22Rv1 (cell line): ENCODE measurements around the gene SLC38A1.

Source experiments
- ZFX ChIP-seq: fragments of 450-650 bp; IDR thresholded peaks from 2 replicates; pipeline ENCODE4 v1.6.1; 2017; ENCODE audit warnings: antibody characterized with exemption, borderline replicate concordance
- TF ChIP-seq, protein P1 (sequence below): fragments of 450-650 bp; IDR thresholded peaks from 2 replicates; pipeline ENCODE4 v1.5.1; 2017; ENCODE audit warnings: mild to moderate bottlenecking

DNA sequence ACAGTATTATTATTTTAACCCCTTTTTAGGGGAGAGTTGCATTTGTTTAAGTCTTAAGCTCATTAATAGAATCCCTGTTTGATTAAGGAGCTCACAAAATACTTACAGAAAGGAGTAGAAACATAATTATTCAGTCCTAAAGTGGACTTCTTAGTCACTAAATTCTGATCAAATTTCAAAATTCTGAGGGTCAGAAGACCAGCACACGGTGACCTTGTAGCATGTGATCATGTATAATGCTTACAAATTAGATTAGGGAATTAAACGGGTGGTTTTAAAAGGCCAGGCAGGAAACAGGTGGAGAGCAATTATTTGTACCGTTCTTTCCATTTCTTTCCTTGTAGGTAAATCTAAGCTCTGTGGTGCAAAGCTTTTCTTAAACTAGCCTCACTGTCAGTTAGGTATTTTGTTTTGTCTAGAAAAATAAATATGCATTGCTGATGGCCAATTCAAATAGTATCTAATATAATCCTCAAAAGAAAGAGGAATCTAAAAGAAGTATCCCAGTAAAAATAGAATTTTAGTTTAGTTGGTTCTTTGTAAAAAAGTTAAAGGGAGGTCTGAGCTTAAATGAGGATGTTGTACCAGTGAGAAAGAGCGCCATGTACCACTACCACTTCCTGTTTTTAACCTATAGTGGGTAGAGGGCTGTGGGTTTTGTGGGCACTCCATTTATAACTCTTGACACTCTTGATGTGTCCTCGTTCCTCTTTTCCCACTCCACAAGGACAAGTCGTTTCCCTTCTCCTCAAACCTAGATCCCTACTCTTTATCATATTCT lies 51.1 kb downstream of the SLC38A1 start:
- TF ChIP-seq, protein P1, sequence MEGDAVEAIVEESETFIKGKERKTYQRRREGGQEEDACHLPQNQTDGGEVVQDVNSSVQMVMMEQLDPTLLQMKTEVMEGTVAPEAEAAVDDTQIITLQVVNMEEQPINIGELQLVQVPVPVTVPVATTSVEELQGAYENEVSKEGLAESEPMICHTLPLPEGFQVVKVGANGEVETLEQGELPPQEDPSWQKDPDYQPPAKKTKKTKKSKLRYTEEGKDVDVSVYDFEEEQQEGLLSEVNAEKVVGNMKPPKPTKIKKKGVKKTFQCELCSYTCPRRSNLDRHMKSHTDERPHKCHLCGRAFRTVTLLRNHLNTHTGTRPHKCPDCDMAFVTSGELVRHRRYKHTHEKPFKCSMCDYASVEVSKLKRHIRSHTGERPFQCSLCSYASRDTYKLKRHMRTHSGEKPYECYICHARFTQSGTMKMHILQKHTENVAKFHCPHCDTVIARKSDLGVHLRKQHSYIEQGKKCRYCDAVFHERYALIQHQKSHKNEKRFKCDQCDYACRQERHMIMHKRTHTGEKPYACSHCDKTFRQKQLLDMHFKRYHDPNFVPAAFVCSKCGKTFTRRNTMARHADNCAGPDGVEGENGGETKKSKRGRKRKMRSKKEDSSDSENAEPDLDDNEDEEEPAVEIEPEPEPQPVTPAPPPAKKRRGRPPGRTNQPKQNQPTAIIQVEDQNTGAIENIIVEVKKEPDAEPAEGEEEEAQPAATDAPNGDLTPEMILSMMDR, result no peak
- no peak for TF ChIP-seq ZFX
